ENCODE measurements around the gene OSCP1.

DNA sequence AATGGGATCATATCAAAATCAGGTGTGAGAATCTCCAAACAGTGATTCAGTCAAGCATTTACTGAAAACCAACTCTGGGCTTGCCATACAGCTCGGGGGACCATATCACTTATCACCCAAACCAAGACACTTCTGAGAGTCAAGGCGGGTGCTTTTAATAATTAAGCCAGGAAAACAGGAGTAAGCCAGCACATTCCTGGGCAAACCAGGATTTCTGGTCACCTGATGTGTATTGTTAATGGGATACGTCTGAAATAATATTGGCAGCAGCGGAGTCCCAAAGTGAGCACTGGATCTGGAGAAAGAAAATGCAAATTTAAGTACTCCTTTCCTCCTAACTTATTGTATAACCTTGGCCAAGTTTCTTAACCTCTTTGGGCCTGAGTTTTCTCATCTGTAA, 17.6 kb downstream of the OSCP1 start:
- TF ChIP-seq POLR2AphosphoS5 (IDR thresholded peaks at IDR 0.05) (no peak), POLR2A (IDR thresholded peaks at IDR 0.05) (no peak)
- TF ChIP-seq, protein P1, sequence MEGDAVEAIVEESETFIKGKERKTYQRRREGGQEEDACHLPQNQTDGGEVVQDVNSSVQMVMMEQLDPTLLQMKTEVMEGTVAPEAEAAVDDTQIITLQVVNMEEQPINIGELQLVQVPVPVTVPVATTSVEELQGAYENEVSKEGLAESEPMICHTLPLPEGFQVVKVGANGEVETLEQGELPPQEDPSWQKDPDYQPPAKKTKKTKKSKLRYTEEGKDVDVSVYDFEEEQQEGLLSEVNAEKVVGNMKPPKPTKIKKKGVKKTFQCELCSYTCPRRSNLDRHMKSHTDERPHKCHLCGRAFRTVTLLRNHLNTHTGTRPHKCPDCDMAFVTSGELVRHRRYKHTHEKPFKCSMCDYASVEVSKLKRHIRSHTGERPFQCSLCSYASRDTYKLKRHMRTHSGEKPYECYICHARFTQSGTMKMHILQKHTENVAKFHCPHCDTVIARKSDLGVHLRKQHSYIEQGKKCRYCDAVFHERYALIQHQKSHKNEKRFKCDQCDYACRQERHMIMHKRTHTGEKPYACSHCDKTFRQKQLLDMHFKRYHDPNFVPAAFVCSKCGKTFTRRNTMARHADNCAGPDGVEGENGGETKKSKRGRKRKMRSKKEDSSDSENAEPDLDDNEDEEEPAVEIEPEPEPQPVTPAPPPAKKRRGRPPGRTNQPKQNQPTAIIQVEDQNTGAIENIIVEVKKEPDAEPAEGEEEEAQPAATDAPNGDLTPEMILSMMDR (IDR thresholded peaks at IDR 0.05 in 8 of 11, conservative IDR thresholded peaks at IDR 0.05 in 3 of 11): no peak
